Measurements from ENCODE around the gene LRBA.

The LRBA gene

GRCh38 chr4:150859453-150859852, 155.6 kb downstream of the LRBA start:
- DNase-seq, result no peak

GRCh38 chr4:150855981-150856510, 159.0 kb downstream of the LRBA start:
- DNase-seq, result no peak

GRCh38 chr4:150854600-150854999, 160.5 kb downstream of the LRBA start:
- DNase-seq, result no peak

GRCh38 chr4:150853882-150854281, 161.2 kb downstream of the LRBA start:
- DNase-seq, result no peak

- no peak for DNase-seq
Observed at GRCh38 chr4:150852216-150852615, 162.9 kb downstream of the LRBA start.

- DNase-seq, result no peak
Observed at GRCh38 chr4:150849016-150849415, 166.1 kb downstream of the LRBA start.

GRCh38 chr4:150828159-150828558, 186.9 kb downstream of the LRBA start:
- DNase-seq, result no peak

- no peak for DNase-seq
Observed at GRCh38 chr4:150827226-150827625, 187.9 kb downstream of the LRBA start.

GRCh38 chr4:150826306-150826705, 188.8 kb downstream of the LRBA start:
- DNase-seq, result no peak

GRCh38 chr4:150822407-150822806, 192.7 kb downstream of the LRBA start:
- no peak for DNase-seq

GRCh38 chr4:150821641-150822040, 193.4 kb downstream of the LRBA start:
- DNase-seq, result no peak

- no peak for DNase-seq
Observed at GRCh38 chr4:150820409-150820808, 194.7 kb downstream of the LRBA start.

- DNase-seq, result no peak
Observed at GRCh38 chr4:150818661-150819060, 196.4 kb downstream of the LRBA start.

- DNase-seq, result no peak
Observed at GRCh38 chr4:150817804-150818528, 197.1 kb downstream of the LRBA start.

GRCh38 chr4:150817017-150817416, 198.1 kb downstream of the LRBA start:
- no peak for DNase-seq

- no peak for DNase-seq
Observed at GRCh38 chr4:150816491-150816890, 198.6 kb downstream of the LRBA start.

GRCh38 chr4:150814873-150815272, 200.2 kb downstream of the LRBA start:
- no peak for DNase-seq

GRCh38 chr4:150805183-150806025, 209.7 kb downstream of the LRBA start:
- no peak for DNase-seq

GRCh38 chr4:150801833-150802232, 213.3 kb downstream of the LRBA start:
- no peak for DNase-seq

- no peak for DNase-seq
Observed at GRCh38 chr4:150799207-150799606, 215.9 kb downstream of the LRBA start.

- DNase-seq, result no peak
Observed at GRCh38 chr4:150794706-150795105, 220.4 kb downstream of the LRBA start.

- DNase-seq, result no peak
Observed at GRCh38 chr4:150789864-150790263, 225.2 kb downstream of the LRBA start.

- no peak for DNase-seq
Observed at GRCh38 chr4:150784939-150785338, 230.1 kb downstream of the LRBA start.

GRCh38 chr4:150784305-150784704, 230.8 kb downstream of the LRBA start:
- DNase-seq, result no peak
